Measurements from ENCODE around the gene HIGD1A.

HIGD1A gene

GRCh38 chr3:42741796-42742195 is 62.5 kb downstream of the HIGD1A start:
- H3K9me2 ChIP-seq (replicated peaks; ENCODE audit: control insufficient read depth, low read length), result no peaks in the 10 kb centered on the region
- no peaks in the 10 kb centered on the region for H3F3A ChIP-seq (ENCODE audit: control insufficient read depth, insufficient read depth)
- no peaks in the 10 kb centered on the region for H4K20me1 ChIP-seq (ENCODE audit: control insufficient read depth, insufficient read depth, low read depth, low read length)
- no peak overlapping the region for H3K4me2 ChIP-seq (ENCODE audit: low read length)
- H3K4me1 ChIP-seq (ENCODE audit: control insufficient read depth, low read length), result no peaks in the 10 kb centered on the region
- TF ChIP-seq, protein P1, sequence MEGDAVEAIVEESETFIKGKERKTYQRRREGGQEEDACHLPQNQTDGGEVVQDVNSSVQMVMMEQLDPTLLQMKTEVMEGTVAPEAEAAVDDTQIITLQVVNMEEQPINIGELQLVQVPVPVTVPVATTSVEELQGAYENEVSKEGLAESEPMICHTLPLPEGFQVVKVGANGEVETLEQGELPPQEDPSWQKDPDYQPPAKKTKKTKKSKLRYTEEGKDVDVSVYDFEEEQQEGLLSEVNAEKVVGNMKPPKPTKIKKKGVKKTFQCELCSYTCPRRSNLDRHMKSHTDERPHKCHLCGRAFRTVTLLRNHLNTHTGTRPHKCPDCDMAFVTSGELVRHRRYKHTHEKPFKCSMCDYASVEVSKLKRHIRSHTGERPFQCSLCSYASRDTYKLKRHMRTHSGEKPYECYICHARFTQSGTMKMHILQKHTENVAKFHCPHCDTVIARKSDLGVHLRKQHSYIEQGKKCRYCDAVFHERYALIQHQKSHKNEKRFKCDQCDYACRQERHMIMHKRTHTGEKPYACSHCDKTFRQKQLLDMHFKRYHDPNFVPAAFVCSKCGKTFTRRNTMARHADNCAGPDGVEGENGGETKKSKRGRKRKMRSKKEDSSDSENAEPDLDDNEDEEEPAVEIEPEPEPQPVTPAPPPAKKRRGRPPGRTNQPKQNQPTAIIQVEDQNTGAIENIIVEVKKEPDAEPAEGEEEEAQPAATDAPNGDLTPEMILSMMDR (IDR thresholded peaks at IDR 0.05; ENCODE audit: low read depth, low read length, poor library complexity, severe bottlenecking), result no peak
- TF ChIP-seq EZH2phosphoT487 (IDR thresholded peaks at IDR 0.05; ENCODE audit: borderline replicate concordance, low read length), result no peak
- no peaks in the 10 kb centered on the region for H3K79me2 ChIP-seq (ENCODE audit: control insufficient read depth, low read length)
- H3K36me3 ChIP-seq (ENCODE audit: control insufficient read depth, low read length), result no peaks in the 10 kb centered on the region
- H3K27me3 ChIP-seq (ENCODE audit: control insufficient read depth, low read length), result no peaks in the 10 kb centered on the region
- H3K27ac ChIP-seq (ENCODE audit: low read depth, low read length), result no peak overlapping the region
- H3K4me3 ChIP-seq (ENCODE audit: low read length), result no peak overlapping the region
- no peaks in the 10 kb centered on the region for H3K9me3 ChIP-seq (ENCODE audit: control insufficient read depth, insufficient read depth, low read length)

GRCh38 chr3:42739401-42740158 is 64.7 kb downstream of the HIGD1A start:
- no peaks in the 10 kb centered on the region for H3K79me2 ChIP-seq (ENCODE audit: control insufficient read depth, low read length)
- H3K27ac ChIP-seq (ENCODE audit: low read depth, low read length), result no peak overlapping the region
- H3K9me3 ChIP-seq (ENCODE audit: control insufficient read depth, insufficient read depth, low read length), result no peaks in the 10 kb centered on the region

DNA sequence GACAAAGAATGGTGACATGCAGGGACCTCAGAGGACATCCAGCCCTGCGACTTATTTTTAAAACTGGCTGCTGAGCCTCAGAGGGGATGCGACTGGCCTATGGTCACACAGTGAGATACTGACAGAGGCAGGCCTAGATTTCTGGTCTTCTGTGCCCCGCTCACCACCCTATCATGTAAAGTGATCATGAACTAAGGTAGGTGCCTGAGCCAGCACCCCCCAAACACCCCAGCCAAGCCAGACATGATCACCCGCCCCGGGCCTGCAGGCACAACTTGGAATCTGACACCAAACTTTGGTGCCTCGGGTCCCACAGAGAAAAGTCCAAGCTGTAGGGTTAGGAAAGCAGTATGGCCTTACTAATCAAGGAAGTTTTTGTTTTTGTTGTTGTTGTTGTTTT is 67.8 kb downstream of the HIGD1A start:
- Histone ChIP-seq H3K4me1 (ENCODE audit: control insufficient read depth, low read length) (no peaks in the 10 kb centered on the region), H3F3A (ENCODE audit: control insufficient read depth, insufficient read depth) (no peaks in the 10 kb centered on the region), H3K36me3 (ENCODE audit: control insufficient read depth, low read length) (no peaks in the 10 kb centered on the region), H3K27ac (ENCODE audit: low read depth, low read length) (no peak overlapping the region), H3K9me2 (replicated peaks; ENCODE audit: control insufficient read depth, low read length) (no peaks in the 10 kb centered on the region), H3K79me2 (ENCODE audit: control insufficient read depth, low read length) (no peaks in the 10 kb centered on the region), H3K27me3 (ENCODE audit: control insufficient read depth, low read length) (no peaks in the 10 kb centered on the region), H3K4me3 (ENCODE audit: low read length) (no peak overlapping the region), H3K9me3 (ENCODE audit: control insufficient read depth, insufficient read depth, low read length) (no peaks in the 10 kb centered on the region), H4K20me1 (ENCODE audit: control insufficient read depth, insufficient read depth, low read depth, low read length) (no peaks in the 10 kb centered on the region), H3K4me2 (ENCODE audit: low read length) (no peak overlapping the region)
- TF ChIP-seq EZH2phosphoT487 (IDR thresholded peaks at IDR 0.05; ENCODE audit: borderline replicate concordance, low read length), result no peak
- TF ChIP-seq, protein P1 (IDR thresholded peaks at IDR 0.05; ENCODE audit: low read depth, low read length, poor library complexity, severe bottlenecking), result no peak

More at GRCh38 chr3:42739401-42740158, 64.7 kb downstream of the HIGD1A start:
- Histone ChIP-seq H3F3A (ENCODE audit: control insufficient read depth, insufficient read depth) (no peaks in the 10 kb centered on the region), H3K4me3 (ENCODE audit: low read length) (no peak overlapping the region), H4K20me1 (ENCODE audit: control insufficient read depth, insufficient read depth, low read depth, low read length) (no peaks in the 10 kb centered on the region), H3K9me2 (replicated peaks; ENCODE audit: control insufficient read depth, low read length) (no peaks in the 10 kb centered on the region), H3K4me2 (ENCODE audit: low read length) (no peak overlapping the region), H3K27me3 (ENCODE audit: control insufficient read depth, low read length) (no peaks in the 10 kb centered on the region), H3K36me3 (ENCODE audit: control insufficient read depth, low read length) (no peaks in the 10 kb centered on the region), H3K4me1 (ENCODE audit: control insufficient read depth, low read length) (no peaks in the 10 kb centered on the region)
- TF ChIP-seq EZH2phosphoT487 (IDR thresholded peaks at IDR 0.05; ENCODE audit: borderline replicate concordance, low read length), result no peak
- TF ChIP-seq, protein P1 (IDR thresholded peaks at IDR 0.05; ENCODE audit: low read depth, low read length, poor library complexity, severe bottlenecking), result no peak
